ENCODE results near the gene FUZ. TPM values are rescaled to one million over a fixed set of nuclear protein-coding genes. Genes with fewer than 3 reads are reported as not detected.
"Not testable (repeated sequence)": the region's sequence is repeated elsewhere in the genome, so short reads cannot be mapped to it uniquely, and the experiment has no call there.

Gene FUZ
- total RNA-seq, 1 experiment from 2014 or later, result 13.9 TPM

DNA sequence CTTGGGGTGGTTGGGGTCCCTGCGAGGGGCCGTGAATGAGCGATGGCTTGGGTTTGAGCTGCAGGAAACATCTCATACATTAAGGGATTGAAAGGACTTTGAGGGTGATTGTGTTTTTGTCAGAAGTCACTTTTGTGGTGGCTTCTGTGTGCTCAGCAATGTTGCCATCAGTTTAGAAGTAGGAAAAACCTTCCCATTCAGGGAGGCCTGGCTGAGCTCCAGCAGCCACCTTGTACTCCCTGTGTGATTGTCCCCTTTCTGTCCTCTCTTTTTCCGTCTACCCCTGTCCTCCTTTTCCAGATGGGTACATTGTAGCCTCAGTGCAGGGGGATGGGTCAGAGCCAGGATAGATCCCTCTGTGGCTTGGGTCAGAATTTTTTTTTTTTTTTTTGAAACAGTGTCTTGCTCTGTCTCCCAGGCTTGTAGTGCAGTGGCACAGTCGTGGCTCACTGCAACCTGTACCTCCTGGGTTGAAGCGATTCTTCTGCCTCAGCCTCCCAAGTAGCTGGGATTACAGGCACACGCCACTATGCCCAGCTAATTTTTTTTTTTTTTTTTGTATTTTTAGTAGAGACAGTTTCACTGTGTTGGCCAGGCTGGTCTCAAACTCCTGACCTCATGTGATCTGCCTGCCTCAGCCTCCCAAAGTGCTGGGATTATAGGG is 6.5 kb upstream of the FUZ start:
- CTCF ChIA-PET; H3K4me1 ChIP-seq (ENCODE audit: control insufficient read depth, insufficient read depth, low read length); in situ Hi-C loops (cut with HindIII; ENCODE audit: low pct_unique_long_range_greater_than_20kb, low sequenced_read_pairs); ATAC-seq; BruUV-seq (replicated peaks); H3K27me3 ChIP-seq (ENCODE audit: control insufficient read depth, insufficient read depth, low read length); H3K9me3 ChIP-seq (ENCODE audit: control insufficient read depth, insufficient read depth, low read depth, low read length); H3K27ac ChIP-seq (ENCODE audit: low read length); H3K36me3 ChIP-seq (ENCODE audit: control insufficient read depth, insufficient read depth, low read length); intact Hi-C loops (cut with micrococcal nuclease; ENCODE audit: unreplicated experiment); DNase-seq (ENCODE audit: low read depth, low spot score): not testable (repeated sequence)
- POLR2A ChIA-PET, result interaction anchor here (0.7 kb wide), 1 partner anchor 21 kb away, joined by 5 read pairs; no protein-coding TSS in a partner anchor
- H3K4me3 ChIP-seq (ENCODE audit: low read depth in 2 of 2, low read length in 2 of 2), result peak overlapping the region; percentile 92 to 95

DNA sequence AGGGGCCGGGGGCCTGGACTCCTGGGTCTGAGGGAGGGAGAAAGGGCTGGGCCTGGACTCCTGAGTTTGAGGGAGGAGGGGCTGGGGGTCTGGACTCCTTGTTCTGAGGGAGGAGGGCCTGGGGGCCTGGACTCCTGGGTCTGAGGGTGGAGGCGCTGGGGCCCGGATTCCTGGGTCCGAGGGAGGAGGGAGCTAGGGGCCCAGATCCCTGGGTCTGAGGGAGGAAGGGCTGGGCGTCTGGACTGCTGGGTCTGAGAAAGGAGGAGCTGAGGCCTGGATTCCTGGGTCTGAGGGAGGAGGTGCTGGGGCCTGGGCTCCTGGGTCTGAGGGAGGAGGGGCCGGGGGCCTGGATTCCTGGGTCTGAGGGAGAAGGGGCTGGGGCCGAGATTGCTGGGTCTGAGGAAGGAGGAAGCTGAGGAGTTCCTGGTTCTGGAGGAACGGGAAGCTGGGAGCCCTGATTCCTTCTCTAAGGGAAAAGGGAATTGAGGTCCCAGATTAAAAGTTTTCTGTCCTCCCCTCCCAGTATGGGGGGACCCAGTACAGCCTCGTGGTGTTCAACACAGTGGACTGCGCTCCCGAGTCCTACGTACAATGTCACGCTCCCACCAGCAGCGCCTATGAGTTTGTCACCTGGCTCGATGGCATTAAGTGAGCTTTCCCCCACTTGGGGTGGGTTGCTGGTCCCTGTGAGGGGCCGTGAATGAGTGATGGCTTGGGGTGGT is 5.7 kb upstream of the FUZ start:
- H3K4me1 ChIP-seq (ENCODE audit: control insufficient read depth, insufficient read depth, low read length), result peaks cover 7% of the 10 kb centered on the region; the same call in 1 of the 2 replicates
- H3K36me3 ChIP-seq (ENCODE audit: control insufficient read depth, insufficient read depth, low read length), result no peaks in the 10 kb centered on the region; the same call in 1 of the 2 replicates
- TF ChIP-seq POLR2AphosphoS5 (IDR thresholded peaks at IDR 0.05; ENCODE audit: low read depth, low read length) (no peak), TCF7L2 (IDR thresholded peaks at IDR 0.05; ENCODE audit: low read depth, low read length) (no peak), SIN3A (IDR thresholded peaks at IDR 0.05; ENCODE audit: borderline replicate concordance, insufficient read depth, low read depth, low read length) (no peak)
- TF ChIP-seq, protein P1, sequence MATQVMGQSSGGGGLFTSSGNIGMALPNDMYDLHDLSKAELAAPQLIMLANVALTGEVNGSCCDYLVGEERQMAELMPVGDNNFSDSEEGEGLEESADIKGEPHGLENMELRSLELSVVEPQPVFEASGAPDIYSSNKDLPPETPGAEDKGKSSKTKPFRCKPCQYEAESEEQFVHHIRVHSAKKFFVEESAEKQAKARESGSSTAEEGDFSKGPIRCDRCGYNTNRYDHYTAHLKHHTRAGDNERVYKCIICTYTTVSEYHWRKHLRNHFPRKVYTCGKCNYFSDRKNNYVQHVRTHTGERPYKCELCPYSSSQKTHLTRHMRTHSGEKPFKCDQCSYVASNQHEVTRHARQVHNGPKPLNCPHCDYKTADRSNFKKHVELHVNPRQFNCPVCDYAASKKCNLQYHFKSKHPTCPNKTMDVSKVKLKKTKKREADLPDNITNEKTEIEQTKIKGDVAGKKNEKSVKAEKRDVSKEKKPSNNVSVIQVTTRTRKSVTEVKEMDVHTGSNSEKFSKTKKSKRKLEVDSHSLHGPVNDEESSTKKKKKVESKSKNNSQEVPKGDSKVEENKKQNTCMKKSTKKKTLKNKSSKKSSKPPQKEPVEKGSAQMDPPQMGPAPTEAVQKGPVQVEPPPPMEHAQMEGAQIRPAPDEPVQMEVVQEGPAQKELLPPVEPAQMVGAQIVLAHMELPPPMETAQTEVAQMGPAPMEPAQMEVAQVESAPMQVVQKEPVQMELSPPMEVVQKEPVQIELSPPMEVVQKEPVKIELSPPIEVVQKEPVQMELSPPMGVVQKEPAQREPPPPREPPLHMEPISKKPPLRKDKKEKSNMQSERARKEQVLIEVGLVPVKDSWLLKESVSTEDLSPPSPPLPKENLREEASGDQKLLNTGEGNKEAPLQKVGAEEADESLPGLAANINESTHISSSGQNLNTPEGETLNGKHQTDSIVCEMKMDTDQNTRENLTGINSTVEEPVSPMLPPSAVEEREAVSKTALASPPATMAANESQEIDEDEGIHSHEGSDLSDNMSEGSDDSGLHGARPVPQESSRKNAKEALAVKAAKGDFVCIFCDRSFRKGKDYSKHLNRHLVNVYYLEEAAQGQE (IDR thresholded peaks at IDR 0.05; ENCODE audit: insufficient read depth in 1 of 2, low read depth in 2 of 2, low read length in 1 of 2), result no peak
- TF ChIP-seq, protein P2, sequence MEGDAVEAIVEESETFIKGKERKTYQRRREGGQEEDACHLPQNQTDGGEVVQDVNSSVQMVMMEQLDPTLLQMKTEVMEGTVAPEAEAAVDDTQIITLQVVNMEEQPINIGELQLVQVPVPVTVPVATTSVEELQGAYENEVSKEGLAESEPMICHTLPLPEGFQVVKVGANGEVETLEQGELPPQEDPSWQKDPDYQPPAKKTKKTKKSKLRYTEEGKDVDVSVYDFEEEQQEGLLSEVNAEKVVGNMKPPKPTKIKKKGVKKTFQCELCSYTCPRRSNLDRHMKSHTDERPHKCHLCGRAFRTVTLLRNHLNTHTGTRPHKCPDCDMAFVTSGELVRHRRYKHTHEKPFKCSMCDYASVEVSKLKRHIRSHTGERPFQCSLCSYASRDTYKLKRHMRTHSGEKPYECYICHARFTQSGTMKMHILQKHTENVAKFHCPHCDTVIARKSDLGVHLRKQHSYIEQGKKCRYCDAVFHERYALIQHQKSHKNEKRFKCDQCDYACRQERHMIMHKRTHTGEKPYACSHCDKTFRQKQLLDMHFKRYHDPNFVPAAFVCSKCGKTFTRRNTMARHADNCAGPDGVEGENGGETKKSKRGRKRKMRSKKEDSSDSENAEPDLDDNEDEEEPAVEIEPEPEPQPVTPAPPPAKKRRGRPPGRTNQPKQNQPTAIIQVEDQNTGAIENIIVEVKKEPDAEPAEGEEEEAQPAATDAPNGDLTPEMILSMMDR (IDR thresholded peaks at IDR 0.05), result no peak
- H3K27me3 ChIP-seq (ENCODE audit: control insufficient read depth, insufficient read depth, low read length), result no peaks in the 10 kb centered on the region
- DNase-seq (ENCODE audit: low read depth, low spot score), result no peak
- H3K27ac ChIP-seq (ENCODE audit: low read length), result peak overlapping the region; percentile 89
- POLR2A ChIA-PET, result interaction anchor here (0.6 to 0.7 kb wide), 4 partner anchors 21 to 49 kb away, joined by 3 to 9 read pairs (median 5); no protein-coding TSS in a partner anchor
- in situ Hi-C loops (cut with HindIII; ENCODE audit: low pct_unique_long_range_greater_than_20kb, low sequenced_read_pairs) (no loop called here), intact Hi-C loops (cut with micrococcal nuclease; ENCODE audit: unreplicated experiment) (no loop called here)
- CTCF ChIA-PET, result interaction anchor here (0.7 kb wide), 1 partner anchor 23 kb away, joined by 4 read pairs; no protein-coding TSS in a partner anchor
- ATAC-seq, result no peak; the same call in 1 of the 2 replicates
- no peaks in the 10 kb centered on the region for H3K9me3 ChIP-seq (ENCODE audit: control insufficient read depth, insufficient read depth, low read depth, low read length)
- H3K4me3 ChIP-seq (ENCODE audit: low read depth in 2 of 2, low read length in 2 of 2), result peak overlapping the region; percentile 92 to 95
- BruUV-seq (replicated peaks), result TSS peak; percentile 84
